ENCODE data around the gene VEGFB.

VEGFB gene

DNA sequence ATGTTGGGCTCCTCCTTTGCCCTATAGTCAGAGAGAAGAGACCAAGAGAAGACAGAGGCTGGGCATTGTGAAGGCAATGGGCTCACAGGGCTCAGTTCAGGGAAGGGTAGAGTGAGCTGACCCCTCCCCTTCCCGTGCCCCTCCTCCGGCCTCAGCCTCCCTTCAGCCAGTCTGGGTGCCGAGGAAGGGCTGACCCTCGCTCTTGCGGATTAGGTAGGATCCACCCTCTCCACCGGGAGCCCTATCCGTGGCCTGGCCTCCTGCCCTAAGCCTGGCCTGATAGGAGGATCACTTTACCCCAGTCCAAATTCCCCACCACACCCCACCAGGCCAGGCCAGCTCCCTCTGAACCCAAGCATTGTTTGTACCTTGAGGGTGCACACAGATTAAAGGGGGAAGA is 14.2 kb downstream of the VEGFB start:
- TF ChIP-seq CTCF (IDR thresholded peaks at IDR 0.05; ENCODE audit: poor library complexity, severe bottlenecking): no peak
- Histone ChIP-seq H3K27ac (ENCODE audit: poor library complexity, severe bottlenecking) (peak overlapping the region; percentile 98), H3K27me3 (ENCODE audit: insufficient read depth, poor library complexity, severe bottlenecking) (no peaks in the 10 kb centered on the region), H3K9me3 (ENCODE audit: severe bottlenecking) (no peaks in the 10 kb centered on the region), H3K4me1 (ENCODE audit: insufficient read depth, poor library complexity, severe bottlenecking) (peaks cover 8% of the 10 kb centered on the region), H3K4me3 (ENCODE audit: severe bottlenecking) (no peak overlapping the region), H3K36me3 (ENCODE audit: low read depth) (peaks cover 22% of the 10 kb centered on the region)
- ATAC-seq (ENCODE audit: low read depth) (no peak), DNase-seq (ENCODE audit: low spot score) (no peak)

GRCh38 chr11:64249038-64249437 is 14.7 kb downstream of the VEGFB start:
- Histone ChIP-seq H3K9me3 (ENCODE audit: severe bottlenecking) (no peaks in the 10 kb centered on the region), H3K4me3 (ENCODE audit: severe bottlenecking) (no peak overlapping the region), H3K27me3 (ENCODE audit: insufficient read depth, poor library complexity, severe bottlenecking) (no peaks in the 10 kb centered on the region), H3K27ac (ENCODE audit: poor library complexity, severe bottlenecking) (no peak overlapping the region), H3K4me1 (ENCODE audit: insufficient read depth, poor library complexity, severe bottlenecking) (peaks cover 8% of the 10 kb centered on the region), H3K36me3 (ENCODE audit: low read depth) (peaks cover 19% of the 10 kb centered on the region)
- DNase-seq (ENCODE audit: low spot score): no peak
- TF ChIP-seq CTCF (IDR thresholded peaks at IDR 0.05; ENCODE audit: poor library complexity, severe bottlenecking): no peak
- no peak for ATAC-seq (ENCODE audit: low read depth)

- no peak overlapping the region for H3K27ac ChIP-seq (ENCODE audit: poor library complexity, severe bottlenecking)
- peaks cover 20% of the 10 kb centered on the region for H3K36me3 ChIP-seq (ENCODE audit: low read depth)
- no peaks in the 10 kb centered on the region for H3K27me3 ChIP-seq (ENCODE audit: insufficient read depth, poor library complexity, severe bottlenecking)
- DNase-seq (ENCODE audit: low spot score): no peak
- H3K4me1 ChIP-seq (ENCODE audit: insufficient read depth, poor library complexity, severe bottlenecking): peaks cover 8% of the 10 kb centered on the region
- no peak for ATAC-seq (ENCODE audit: low read depth)
- H3K4me3 ChIP-seq (ENCODE audit: severe bottlenecking): no peak overlapping the region
- no peaks in the 10 kb centered on the region for H3K9me3 ChIP-seq (ENCODE audit: severe bottlenecking)
- TF ChIP-seq CTCF (IDR thresholded peaks at IDR 0.05; ENCODE audit: poor library complexity, severe bottlenecking): no peak
Observed at GRCh38 chr11:64249563-64250414, 15.4 kb downstream of the VEGFB start.

DNA sequence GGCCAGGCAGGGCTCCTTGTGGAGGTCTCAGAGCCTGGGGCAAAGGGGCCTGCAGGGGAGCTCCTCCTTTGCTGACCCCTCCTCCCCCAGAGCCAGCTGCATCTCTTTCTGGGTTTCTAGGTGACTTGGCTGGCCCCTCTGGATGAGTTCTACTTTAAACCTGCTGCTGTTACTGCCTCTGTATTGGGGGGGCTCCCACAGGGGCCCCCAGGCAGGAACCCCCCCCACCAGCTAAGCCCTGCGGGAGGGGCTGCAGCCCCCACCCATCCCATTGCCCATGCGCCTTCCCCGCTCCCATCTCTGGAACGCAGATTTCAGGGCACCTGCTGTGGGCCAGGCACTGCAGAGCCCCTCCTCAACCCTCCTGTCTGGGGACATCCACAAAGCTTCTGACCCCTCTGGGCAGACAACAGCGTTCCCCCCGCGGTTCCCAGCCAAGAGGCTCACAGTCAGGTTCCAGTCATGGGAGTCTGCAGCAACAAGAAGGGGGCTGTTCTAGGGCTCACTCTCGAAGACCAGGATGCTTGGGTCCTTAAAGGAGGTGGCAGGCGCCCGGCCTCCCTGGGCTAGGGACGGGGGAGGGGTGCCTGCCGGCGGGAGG is 16.1 kb downstream of the VEGFB start:
- ATAC-seq (ENCODE audit: low read depth) (no peak), DNase-seq (ENCODE audit: low spot score) (no peak)
- peak overlapping the region; percentile 89 for H3K4me3 ChIP-seq (ENCODE audit: severe bottlenecking)
- H3K27ac ChIP-seq (ENCODE audit: poor library complexity, severe bottlenecking): peak overlapping the region; percentile 75
- H3K36me3 ChIP-seq (ENCODE audit: low read depth): peaks cover 20% of the 10 kb centered on the region
- TF ChIP-seq CTCF (IDR thresholded peaks at IDR 0.05; ENCODE audit: poor library complexity, severe bottlenecking): no peak
- H3K27me3 ChIP-seq (ENCODE audit: insufficient read depth, poor library complexity, severe bottlenecking): no peaks in the 10 kb centered on the region
- H3K4me1 ChIP-seq (ENCODE audit: insufficient read depth, poor library complexity, severe bottlenecking): peaks cover 8% of the 10 kb centered on the region
- no peaks in the 10 kb centered on the region for H3K9me3 ChIP-seq (ENCODE audit: severe bottlenecking)

Measured in RWPE2 (cell line).